T-helper 1 cell (primary cell): ENCODE results near the gene FRK.
"Not testable (repeated sequence)": the region's sequence is repeated elsewhere in the genome, so short reads cannot be mapped to it uniquely, and the experiment has no call there.

Source experiments
- DNase-seq, 5 donors: peaks; one replicate each; pipeline ENCODE4 v3.0.0-alpha.2; 2012 to 2020

The FRK gene

GRCh38 chr6:116073765-116074440 is 13.2 kb upstream of the FRK start:
- no peak for DNase-seq

GRCh38 chr6:116072368-116072767 is 11.7 kb upstream of the FRK start:
- DNase-seq, result peak in 1 of 5 donors; percentile 59

- no peak for DNase-seq
These were observed 10.1 kb upstream of the FRK start for GRCh38 chr6:116070616-116071389.

- DNase-seq, result no peak
These were observed 9.4 kb upstream of the FRK start for GRCh38 chr6:116070101-116070500.

- DNase-seq, result no peak
These were observed 6.1 kb upstream of the FRK start for GRCh38 chr6:116066789-116067188.

- no peak for DNase-seq
These were observed 4.0 kb upstream of the FRK start for GRCh38 chr6:116064666-116065065.

- no peak for DNase-seq
These were observed 1.8 kb upstream of the FRK start for GRCh38 chr6:116062496-116062895.

GRCh38 chr6:116059713-116060571 is 749 bp downstream of the FRK start:
- no peak for DNase-seq

GRCh38 chr6:116057766-116058165 is 2.9 kb downstream of the FRK start:
- DNase-seq, result no peak

- DNase-seq, result no peak
These were observed 5.2 kb downstream of the FRK start for GRCh38 chr6:116055513-116055912.

- DNase-seq, result no peak
These were observed 9.4 kb downstream of the FRK start for GRCh38 chr6:116051244-116051643.

- DNase-seq, result no peak
These were observed 10.0 kb downstream of the FRK start for GRCh38 chr6:116050737-116051136.

GRCh38 chr6:116049321-116049720 is 11.4 kb downstream of the FRK start:
- no peak for DNase-seq

- no peak for DNase-seq
These were observed 13.3 kb downstream of the FRK start for GRCh38 chr6:116047173-116047933.

- no peak for DNase-seq
These were observed 14.0 kb downstream of the FRK start for GRCh38 chr6:116046737-116047136.

GRCh38 chr6:116046272-116046671 is 14.4 kb downstream of the FRK start:
- DNase-seq, result not testable (repeated sequence)

GRCh38 chr6:116041934-116042333 is 18.8 kb downstream of the FRK start:
- no peak for DNase-seq

- DNase-seq, result no peak
These were observed 19.7 kb downstream of the FRK start for GRCh38 chr6:116040993-116041392.

- DNase-seq, result no peak
These were observed 23.8 kb downstream of the FRK start for GRCh38 chr6:116036885-116037284.

GRCh38 chr6:116036075-116036773 is 24.5 kb downstream of the FRK start:
- no peak for DNase-seq

GRCh38 chr6:116035616-116036015 is 25.1 kb downstream of the FRK start:
- no peak for DNase-seq

- DNase-seq, result no peak
These were observed 26.4 kb downstream of the FRK start for GRCh38 chr6:116034327-116034726.
